IMR-90 (cell line): ENCODE measurements around the gene PRKCH. TPM values are rescaled to one million over a fixed set of nuclear protein-coding genes. Genes with fewer than 3 reads are reported as not detected.
A peak's percentile ranks its signal among the peaks of the same experiment; 100 is the strongest.

Source experiments
- ATAC-seq: fragments of 200-7000 bp; cut with Tn5 transposase; 2 replicates; pipeline ENCODE4 v1.9.1; 2020; ENCODE audit warnings: low read depth, mild to moderate bottlenecking, moderate library complexity
- BruUV-seq: library from RNA; stranded (reverse); fragments of 400-500 nt; replicated peaks from 2 replicates; lab custom pipeline; 2021; lab: Mats Ljungman, UMichigan
- CTCF ChIA-PET: fragments of 300-600 bp; formaldehyde crosslinking; extraction: SDS; loops from one replicate; lab custom pipeline; 2021; ENCODE audit warnings: antibody characterized with exemption; lab: Yijun Ruan, JAX
- POLR2A ChIA-PET: fragments of 300-600 bp; sonication (Branson Sonifier 250); formaldehyde crosslinking; loops from one replicate; lab custom pipeline; 2022; ENCODE audit warnings: antibody characterized with exemption; ENCODE audit not compliant: unreplicated experiment; lab: Charles Lee
- DNase-seq: peaks from one replicate; pipeline ENCODE4 v3.0.0; 2013
- H2AFZ ChIP-seq: replicated peaks from 2 replicates; pipeline ENCODE3; 2013; ENCODE audit warnings: low read length, mild to moderate bottlenecking; ENCODE audit not compliant: poor library complexity
- H2AK5ac ChIP-seq: 2 replicates; pipeline ENCODE4 v1.6.1; 2013; ENCODE audit warnings: low read depth, low read length, inconsistent platforms
- H2AK9ac ChIP-seq: replicated peaks from 2 replicates; pipeline ENCODE3; 2013; ENCODE audit warnings: mild to moderate bottlenecking, low read depth, low read length, moderate library complexity; ENCODE audit not compliant: poor library complexity
- H2BK120ac ChIP-seq: 2 replicates; pipeline ENCODE4 v1.6.1; 2013; ENCODE audit warnings: low read depth, low read length, inconsistent platforms
- H2BK15ac ChIP-seq: 3 replicates; pipeline ENCODE4 v1.6.1; 2013; ENCODE audit warnings: low read depth, low read length, inconsistent platforms
- H2BK20ac ChIP-seq: 2 replicates; pipeline ENCODE4 v1.6.1; 2013; ENCODE audit warnings: low read depth, mild to moderate bottlenecking, inconsistent platforms, low read length, moderate library complexity
- H2BK5ac ChIP-seq: 2 replicates; pipeline ENCODE4 v1.6.1; 2013; ENCODE audit warnings: mild to moderate bottlenecking, low read depth, low read length, inconsistent platforms; ENCODE audit not compliant: poor library complexity, severe bottlenecking
- H3K14ac ChIP-seq: replicated peaks from 2 replicates; pipeline ENCODE4 v1.6.1; 2013; ENCODE audit warnings: low read depth, low read length, inconsistent platforms
- H3K18ac ChIP-seq: 2 replicates; pipeline ENCODE4 v1.6.1; 2013; ENCODE audit warnings: low read depth, low read length, control low read depth
- H3K23ac ChIP-seq: 2 replicates; pipeline ENCODE4 v1.6.1; 2013; ENCODE audit warnings: low read depth, low read length, inconsistent platforms
- H3K27ac ChIP-seq: 2 replicates; pipeline ENCODE4 v1.5.1; 2013; ENCODE audit warnings: mild to moderate bottlenecking, control low read depth, low read length; ENCODE audit not compliant: insufficient read depth
- H3K27me3 ChIP-seq: 2 replicates; pipeline ENCODE4 v1.6.1; 2013; ENCODE audit warnings: low read length; ENCODE audit not compliant: control insufficient read depth, insufficient read depth
- H3K36me3 ChIP-seq: 2 replicates; pipeline ENCODE4 v1.6.1; 2013; ENCODE audit warnings: low read length, mixed read lengths; ENCODE audit not compliant: control insufficient read depth, insufficient read depth
- H3K4ac ChIP-seq: 2 replicates; pipeline ENCODE4 v1.6.1; 2013; ENCODE audit warnings: low read depth, low read length, inconsistent platforms
- H3K4me1 ChIP-seq: 2 replicates; pipeline ENCODE4 v1.6.1; 2013; ENCODE audit warnings: low read length, mixed read lengths; ENCODE audit not compliant: control insufficient read depth, insufficient read depth
- H3K4me2 ChIP-seq: 2 replicates; pipeline ENCODE4 v1.6.1; 2013; ENCODE audit warnings: low read depth, mild to moderate bottlenecking, control low read depth, low read length, moderate library complexity
- H3K4me3 ChIP-seq: 2 replicates; pipeline ENCODE4 v1.5.1; 2013; ENCODE audit warnings: low read depth, mild to moderate bottlenecking, control low read depth, low read length, moderate library complexity; ENCODE audit not compliant: insufficient read depth
- H3K56ac ChIP-seq: 2 replicates; pipeline ENCODE4 v1.6.1; 2013; ENCODE audit warnings: low read length, inconsistent platforms; ENCODE audit not compliant: insufficient read depth; ENCODE audit errors: extremely low read depth
- H3K79me1 ChIP-seq, 2 experiments: 2 replicates each; pipeline ENCODE4 v1.6.1; 2013; ENCODE audit warnings: low read length in 2 of 2, inconsistent platforms in 1 of 2, low read depth in 1 of 2
- H3K9ac ChIP-seq: 2 replicates; pipeline ENCODE4 v1.6.1; 2013; ENCODE audit warnings: low read depth, low read length, control low read depth
- H3K9me1 ChIP-seq: 2 replicates; pipeline ENCODE4 v1.6.1; 2013; ENCODE audit warnings: low read length, inconsistent platforms; ENCODE audit not compliant: insufficient read depth
- H3K9me3 ChIP-seq: 2 replicates; pipeline ENCODE4 v1.6.1; 2013; ENCODE audit warnings: low read length; ENCODE audit not compliant: control insufficient read depth, insufficient read depth
- H4K20me1 ChIP-seq: 2 replicates; pipeline ENCODE4 v1.6.1; 2013; ENCODE audit warnings: low read length, inconsistent platforms; ENCODE audit not compliant: insufficient read depth
- H4K5ac ChIP-seq: 2 replicates; pipeline ENCODE4 v1.6.1; 2013; ENCODE audit warnings: mild to moderate bottlenecking, low read depth, low read length, control low read depth
- H4K8ac ChIP-seq, 2 experiments: 2 replicates each; pipeline ENCODE4 v1.6.1; 2013; ENCODE audit warnings: low read depth in 2 of 2, low read length in 2 of 2, control low read depth in 1 of 2, inconsistent platforms in 1 of 2
- H4K91ac ChIP-seq: 2 replicates; pipeline ENCODE4 v1.6.1; 2013; ENCODE audit warnings: low read depth, low read length, inconsistent platforms; ENCODE audit not compliant: insufficient read depth
- CEBPB ChIP-seq: IDR thresholded peaks from 2 replicates; pipeline ENCODE4 v1.6.1; 2012; ENCODE audit warnings: low read depth, low read length, improper control_type of control experiment
- CHD1 ChIP-seq: IDR thresholded peaks from 2 replicates; pipeline ENCODE4 v1.6.1; 2012; ENCODE audit warnings: low read depth, low read length, improper control_type of control experiment
- MAFK ChIP-seq: IDR thresholded peaks from 2 replicates; pipeline ENCODE4 v1.6.1; 2012; ENCODE audit warnings: low read depth, low read length, improper control_type of control experiment
- MAZ ChIP-seq: IDR thresholded peaks from 2 replicates; pipeline ENCODE4 v1.6.1; 2012; ENCODE audit warnings: low read depth, mild to moderate bottlenecking, low read length, improper control_type of control experiment, moderate library complexity, borderline replicate concordance
- NFE2L2 ChIP-seq: fragments of 150-350 bp; IDR thresholded peaks from 2 replicates; pipeline ENCODE4 v1.6.1; 2016; ENCODE audit warnings: low read depth, mild to moderate bottlenecking, low read length
- RCOR1 ChIP-seq: IDR thresholded peaks from 2 replicates; pipeline ENCODE4 v1.6.1; 2012; ENCODE audit warnings: mild to moderate bottlenecking, low read length, improper control_type of control experiment; ENCODE audit not compliant: insufficient replicate concordance
- WGBS, 2 experiments: methylation state at CpG; one replicate each; pipeline versions ENCODE4 v1.1.5 to v1.1.7; 2013; ENCODE audit warnings: missing lambda C conversion rate in 2 of 2; ENCODE audit not compliant: insufficient read length in 1 of 2; ENCODE audit errors: extremely low coverage in 2 of 2; 5-methylcytosine and 5-hydroxymethylcytosine counted together
- dilution Hi-C: fragments of 300-500 bp; cut with HindIII; formaldehyde crosslinking; loops from one replicate; pipeline ENCODE4 v1.14.3; 2018; ENCODE audit warnings: low sequenced_read_pairs; ENCODE audit not compliant: unreplicated experiment
- in situ Hi-C: fragments of 300-500 bp; cut with MboI; formaldehyde crosslinking; loops from 3 replicates; pipeline ENCODE4 v1.14.3; 2019; ENCODE audit warnings: low sequenced_read_pairs, inconsistent platforms, mixed read lengths
- intact Hi-C: fragments of 100-400 bp; cut with micrococcal nuclease; formaldehyde crosslinking; loops from 2 replicates; pipeline ENCODE4 v1.10.0; 2022
- polyA plus RNA-seq, 3 experiments: library from polyadenylated mRNA; depleted of rRNA; stranded (reverse); fragments of >200 nt; gene quantifications; 2 replicates each; pipeline ENCODE4 v1.2.3, GENCODE V29; 2012; ENCODE audit warnings: low replicate concordance in 1 of 3
- total RNA-seq: library from RNA; depleted of rRNA; stranded (reverse); fragments of >200 nt; gene quantifications from 2 replicates; pipeline ENCODE4 v1.2.3, GENCODE V29; 2012

Gene PRKCH
- total and polyA plus RNA-seq, 2 of the 4 experiments (the other 2 are of a cell fraction): 1.6 to 2.3 TPM

DNA sequence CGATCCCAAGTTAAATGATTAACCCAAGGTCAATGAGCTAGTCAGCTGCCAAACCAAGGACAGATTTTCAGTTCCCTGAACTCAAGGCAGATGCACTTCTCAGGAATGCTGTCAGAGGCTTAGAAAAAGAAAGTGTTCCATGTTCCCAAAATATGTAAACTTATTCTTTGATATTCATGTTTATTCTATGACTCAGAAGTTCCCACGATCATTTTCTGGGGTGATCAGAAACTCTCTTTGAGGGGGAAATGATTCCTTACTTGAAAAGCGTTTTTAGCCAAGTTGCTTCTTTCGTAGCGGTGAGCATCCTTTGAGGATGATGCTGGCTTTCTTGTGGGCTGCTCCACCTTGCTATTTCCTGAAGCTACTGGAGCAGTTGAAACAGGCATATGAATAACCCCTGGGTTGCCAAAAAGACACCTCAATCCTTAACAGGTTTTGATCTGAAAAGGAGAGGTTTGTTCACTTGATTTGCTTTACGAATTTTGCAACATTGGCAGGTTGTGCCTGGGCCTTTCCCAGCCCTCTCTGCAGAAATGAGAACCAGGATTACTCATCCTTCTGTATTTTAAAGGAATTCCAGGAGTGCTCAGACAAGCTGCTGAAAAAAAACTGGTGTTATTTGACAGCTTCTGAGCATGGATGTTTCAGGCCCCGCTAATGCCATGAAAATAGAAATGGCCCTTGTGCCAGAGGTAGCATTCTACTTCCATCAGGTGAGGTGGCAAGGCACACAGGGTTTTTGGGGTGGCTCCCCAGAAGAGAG, 252.6 kb downstream of the PRKCH start:
- no peaks in the 10 kb centered on the region for H4K20me1 ChIP-seq

More for the DNA sequence above, 252.6 kb downstream of the PRKCH start:
- ChIA-PET POLR2A (no interaction called here), CTCF (interaction anchor here (0.6 kb wide), 1 partner anchor 12 kb away, joined by 3 read pairs; no protein-coding TSS in a partner anchor)
- Histone ChIP-seq H3K27me3 (no peaks in the 10 kb centered on the region), H2AFZ (peak overlapping the region; percentile 76), H3K9ac (no peak overlapping the region), H2BK20ac (peak overlapping the region; percentile 73), H3K27ac (peak overlapping the region; percentile 67), H3K36me3 (no peaks in the 10 kb centered on the region), H3K79me1 (peaks cover 4% of the 10 kb centered on the region in 2 experiments; a peak in 1 of 4 replicates), H3K4me3 (no peak overlapping the region), H3K9me3 (no peaks in the 10 kb centered on the region), H3K4me1 (peaks cover 33% of the 10 kb centered on the region), H3K9me1 (peaks cover 15% of the 10 kb centered on the region), H3K4ac (peak overlapping the region; percentile 67), H2BK5ac (peak overlapping the region; percentile 63), H4K91ac (peak overlapping the region; percentile 70), H3K56ac (no peak overlapping the region), H2AK5ac (peak overlapping the region; percentile 74), H4K8ac (peak overlapping the region; percentile 5 to 47), H3K23ac (peak overlapping the region; percentile 25; the same call in 1 of the 2 replicates), H3K14ac (peak overlapping the region; percentile 66), H4K5ac (peak overlapping the region; percentile 46; the same call in 1 of the 2 replicates), H3K4me2 (peak overlapping the region; percentile 53), H3K18ac (peak overlapping the region; percentile 63), H2BK15ac (peak overlapping the region; percentile 75), H2BK120ac (peak overlapping the region; percentile 84), H2AK9ac (no peak overlapping the region)
- dilution Hi-C loops (no loop called here), intact Hi-C loops (no loop called here), in situ Hi-C loops (loop anchor here (25.0 kb wide), 1 partner anchor 937 kb away; the partner anchor contains the start of gene SIX1)
- TF ChIP-seq RCOR1 (no peak), NFE2L2 (no peak), CEBPB (peak; percentile 70), MAZ (no peak), CHD1 (no peak), MAFK (peak; percentile 51)
- ATAC-seq (peak; percentile 78), DNase-seq (peak; percentile 73)
- BruUV-seq: no TSS peak
- 50% methylated on average over 1 of the region's 7 CpGs; no CpG with 5 or more reads in 1 of the 2 experiments for WGBS, 2 experiments
